OCI-LY3 (cell line): Measurements from ENCODE around the gene OR2H1.
"Not testable (repeated sequence)": the region's sequence is repeated elsewhere in the genome, so short reads cannot be mapped to it uniquely, and the experiment has no call there.

ENCODE experiments used
- H2AFZ ChIP-seq: fragments of 200-600, 300-600 bp; shearing (Covaris generic); 2 replicates; pipeline ENCODE4 v1.6.0; 2014; ENCODE audit warnings: antibody characterized with exemption, low read depth, low read length
- H3K27ac ChIP-seq: fragments of 200-600, 300-600 bp; sonication (generic); 2 replicates; pipeline ENCODE4 v1.5.1; 2014; ENCODE audit warnings: mild to moderate bottlenecking, low read length, moderate library complexity, mixed read lengths
- H3K27me3 ChIP-seq: fragments of 200-600, 300-600 bp; sonication (generic); 2 replicates; pipeline ENCODE4 v1.6.1; 2014; ENCODE audit warnings: low read depth, low read length, mixed read lengths
- H3K36me3 ChIP-seq: fragments of 200-600, 300-600 bp; sonication (generic); replicated peaks from 2 replicates; pipeline ENCODE3; 2014; ENCODE audit warnings: low read depth, low read length, mixed read lengths
- H3K4me1 ChIP-seq: fragments of 300-600, 200-600 bp; sonication (generic); 2 replicates; pipeline ENCODE4 v1.6.1; 2014; ENCODE audit warnings: low read length, mixed read lengths
- H3K4me2 ChIP-seq: fragments of 200-600, 300-600 bp; sonication (generic); 2 replicates; pipeline ENCODE4 v1.6.1; 2014; ENCODE audit warnings: low read length, mixed read lengths
- H3K4me3 ChIP-seq: fragments of 300-600, 200-600 bp; sonication (generic); 2 replicates; pipeline ENCODE4 v1.5.1; 2014; ENCODE audit warnings: antibody characterized with exemption, mild to moderate bottlenecking, low read length, moderate library complexity
- H3K79me2 ChIP-seq: fragments of 300-600, 200-600 bp; shearing (Covaris generic); 2 replicates; pipeline ENCODE4 v1.6.1; 2014; ENCODE audit warnings: mild to moderate bottlenecking, low read length, mixed read lengths
- H3K9ac ChIP-seq: fragments of 300-600, 200-600 bp; shearing (Covaris generic); 2 replicates; pipeline ENCODE4 v1.6.0; 2014; ENCODE audit warnings: mild to moderate bottlenecking, low read length, moderate library complexity
- H3K9me3 ChIP-seq: fragments of 200-600, 300-600 bp; shearing (Covaris generic); 2 replicates; pipeline ENCODE4 v1.6.1; 2014; ENCODE audit warnings: low read length, mixed read lengths; ENCODE audit not compliant: insufficient read depth
- H4K20me1 ChIP-seq: fragments of 200-600, 300-600 bp; sonication (generic); 2 replicates; pipeline ENCODE4 v1.6.1; 2016; ENCODE audit warnings: low read length, mixed read lengths; ENCODE audit not compliant: insufficient read depth
- EZH2phosphoT487 ChIP-seq: fragments of 200-600 bp; shearing (Covaris generic); IDR thresholded peaks from 2 replicates; pipeline ENCODE4 v1.6.1; 2018; ENCODE audit warnings: antibody characterized with exemption, mixed run types, low read depth
- TF ChIP-seq, protein P1 (sequence below): fragments of 200-600, 300-600 bp; sonication (generic); IDR thresholded peaks from 2 replicates; pipeline ENCODE4 v1.5.1; 2014; ENCODE audit warnings: antibody characterized with exemption, low read length, low read depth

OR2H1 gene

DNA sequence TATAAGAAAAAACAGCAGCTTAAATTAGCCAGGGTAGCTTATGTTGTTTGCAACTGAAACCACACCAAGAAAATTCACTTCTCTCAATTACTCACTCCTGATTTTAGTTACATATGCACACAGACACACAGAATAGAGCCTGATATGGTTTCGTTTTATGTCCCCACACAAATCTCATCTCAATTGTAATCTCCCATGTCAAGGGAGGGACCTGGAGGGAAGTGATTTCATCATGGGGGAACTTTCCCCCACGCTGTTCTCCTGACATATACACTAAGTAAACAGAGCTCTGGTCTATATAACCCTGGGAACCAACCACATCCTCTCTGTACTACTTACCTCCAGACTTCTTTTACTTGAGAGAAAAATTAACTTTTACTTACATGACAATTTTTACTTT, 32.4 kb upstream of the OR2H1 start:
- no peaks in the 10 kb centered on the region for H3K4me1 ChIP-seq
- no peaks in the 10 kb centered on the region for H3K9me3 ChIP-seq
- TF ChIP-seq EZH2phosphoT487: no peak
- TF ChIP-seq, protein P1, sequence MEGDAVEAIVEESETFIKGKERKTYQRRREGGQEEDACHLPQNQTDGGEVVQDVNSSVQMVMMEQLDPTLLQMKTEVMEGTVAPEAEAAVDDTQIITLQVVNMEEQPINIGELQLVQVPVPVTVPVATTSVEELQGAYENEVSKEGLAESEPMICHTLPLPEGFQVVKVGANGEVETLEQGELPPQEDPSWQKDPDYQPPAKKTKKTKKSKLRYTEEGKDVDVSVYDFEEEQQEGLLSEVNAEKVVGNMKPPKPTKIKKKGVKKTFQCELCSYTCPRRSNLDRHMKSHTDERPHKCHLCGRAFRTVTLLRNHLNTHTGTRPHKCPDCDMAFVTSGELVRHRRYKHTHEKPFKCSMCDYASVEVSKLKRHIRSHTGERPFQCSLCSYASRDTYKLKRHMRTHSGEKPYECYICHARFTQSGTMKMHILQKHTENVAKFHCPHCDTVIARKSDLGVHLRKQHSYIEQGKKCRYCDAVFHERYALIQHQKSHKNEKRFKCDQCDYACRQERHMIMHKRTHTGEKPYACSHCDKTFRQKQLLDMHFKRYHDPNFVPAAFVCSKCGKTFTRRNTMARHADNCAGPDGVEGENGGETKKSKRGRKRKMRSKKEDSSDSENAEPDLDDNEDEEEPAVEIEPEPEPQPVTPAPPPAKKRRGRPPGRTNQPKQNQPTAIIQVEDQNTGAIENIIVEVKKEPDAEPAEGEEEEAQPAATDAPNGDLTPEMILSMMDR: no peak
- H3K36me3 ChIP-seq: no peaks in the 10 kb centered on the region
- no peak overlapping the region for H3K4me3 ChIP-seq
- no peak overlapping the region for H3K4me2 ChIP-seq
- H2AFZ ChIP-seq: no peak overlapping the region
- no peak overlapping the region for H3K27ac ChIP-seq
- no peaks in the 10 kb centered on the region for H3K79me2 ChIP-seq
- H3K9ac ChIP-seq: no peak overlapping the region
- no peaks in the 10 kb centered on the region for H3K27me3 ChIP-seq
- H4K20me1 ChIP-seq: no peaks in the 10 kb centered on the region

DNA sequence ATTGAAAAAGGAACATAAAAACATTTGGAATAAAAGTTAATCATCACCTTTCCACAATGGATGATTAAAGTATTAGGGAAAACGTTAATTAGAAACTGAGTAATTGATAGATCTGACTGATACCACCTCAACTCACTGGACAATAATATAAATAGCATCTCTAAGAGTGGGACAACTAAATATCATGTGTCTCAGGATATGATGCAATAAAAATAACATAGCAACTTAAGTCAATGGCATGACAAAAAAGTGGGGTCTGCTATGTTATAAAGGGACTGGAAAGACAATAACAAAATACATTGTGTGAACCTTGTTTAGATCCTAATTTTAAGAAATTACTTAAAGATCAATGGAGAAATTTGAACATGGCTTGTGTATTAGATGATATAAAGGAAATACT, 31.9 kb upstream of the OR2H1 start:
- Histone ChIP-seq H3K4me2 (no peak overlapping the region), H4K20me1 (no peaks in the 10 kb centered on the region), H3K27me3 (no peaks in the 10 kb centered on the region), H2AFZ (no peak overlapping the region), H3K79me2 (no peaks in the 10 kb centered on the region), H3K4me1 (no peaks in the 10 kb centered on the region), H3K9me3 (no peaks in the 10 kb centered on the region), H3K9ac (no peak overlapping the region), H3K27ac (no peak overlapping the region), H3K36me3 (no peaks in the 10 kb centered on the region), H3K4me3 (no peak overlapping the region)
- no peak for TF ChIP-seq EZH2phosphoT487
- TF ChIP-seq, protein P1: no peak

DNA sequence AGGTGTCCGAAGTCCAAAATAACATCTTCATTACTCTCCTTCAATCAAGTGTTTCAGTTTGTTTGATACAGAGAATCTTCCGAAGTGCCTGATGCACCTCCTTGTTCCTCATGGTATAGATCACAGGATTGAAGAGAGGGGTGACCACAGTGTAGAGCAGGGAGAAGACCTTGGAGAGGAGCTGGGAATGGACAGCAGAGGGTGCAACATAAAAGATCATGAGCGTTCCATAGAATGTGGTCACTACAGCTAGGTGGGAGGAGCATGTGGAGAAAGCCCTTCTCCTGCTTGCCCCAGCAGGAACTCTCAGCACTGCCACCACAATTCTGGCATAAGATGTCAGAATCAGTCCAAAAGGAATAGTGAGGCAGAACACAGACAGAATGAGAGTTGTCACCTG, 30.3 kb upstream of the OR2H1 start:
- Histone ChIP-seq H4K20me1 (no peaks in the 10 kb centered on the region), H3K4me2 (no peak overlapping the region), H3K27ac (no peak overlapping the region), H2AFZ (no peak overlapping the region), H3K27me3 (no peaks in the 10 kb centered on the region), H3K4me1 (no peaks in the 10 kb centered on the region), H3K9me3 (no peaks in the 10 kb centered on the region), H3K9ac (no peak overlapping the region), H3K4me3 (no peak overlapping the region), H3K79me2 (no peaks in the 10 kb centered on the region), H3K36me3 (no peaks in the 10 kb centered on the region)
- TF ChIP-seq, protein P1: no peak
- TF ChIP-seq EZH2phosphoT487: no peak

DNA sequence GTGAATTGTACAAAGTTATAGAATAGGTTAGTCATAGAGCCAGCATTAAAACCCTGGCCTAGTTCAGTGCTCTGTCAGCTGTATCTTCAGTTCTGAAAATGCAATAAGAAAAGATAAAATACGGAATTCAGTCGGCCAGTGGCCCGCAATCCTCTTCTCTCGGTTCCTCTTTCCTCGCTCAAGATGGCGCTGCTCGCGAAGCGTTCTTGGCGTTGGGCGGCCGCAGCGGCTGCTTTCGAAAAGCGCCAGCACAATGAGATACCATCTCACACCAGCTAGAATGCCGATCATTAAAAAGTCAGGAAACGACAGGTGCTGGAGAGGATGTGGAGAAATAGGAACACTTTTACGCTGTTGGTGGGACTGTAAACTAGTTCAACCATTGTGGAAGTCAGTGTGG, 20.2 kb upstream of the OR2H1 start:
- H3K36me3 ChIP-seq: not testable (repeated sequence)

DNA sequence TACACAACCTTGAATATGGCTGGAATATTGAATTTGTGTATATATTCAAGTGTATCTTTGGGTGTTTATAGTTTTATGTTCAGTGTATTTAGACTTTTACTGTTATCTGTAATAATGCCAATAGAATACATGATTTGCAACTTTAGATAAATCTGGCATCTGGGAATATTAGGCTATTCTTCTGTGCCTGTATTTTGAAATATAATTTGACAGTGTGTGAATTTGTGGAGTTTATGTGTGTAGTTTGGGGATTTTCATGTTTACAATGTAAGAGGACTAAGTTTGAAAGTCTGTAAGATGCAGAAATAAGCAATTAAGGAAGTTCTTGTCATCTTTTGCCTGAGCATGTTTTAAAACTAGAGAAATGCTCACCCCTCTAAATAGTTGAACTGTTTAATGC, 17.9 kb upstream of the OR2H1 start, which contains the start of gene OR10C1:
Gene OR10C1 (plus strand): TSS at position 301 of the 400 bp plus-strand sequence. CDS start 710 bp downstream, outside the sequence.
- H3K4me2 ChIP-seq: no peak within 1 kb of the TSS
- no peak within 1 kb of the TSS for H2AFZ ChIP-seq
- no peaks in the 10 kb centered on the region for H3K27me3 ChIP-seq
- no peaks in the 10 kb centered on the region for H4K20me1 ChIP-seq
- no peaks in the 10 kb centered on the region for H3K4me1 ChIP-seq
- no peaks in the 10 kb centered on the region for H3K36me3 ChIP-seq
- H3K27ac ChIP-seq: no peak within 1 kb of the TSS
- H3K4me3 ChIP-seq: no peak within 1 kb of the TSS
- H3K9ac ChIP-seq: no peak within 1 kb of the TSS
- no peaks in the 10 kb centered on the region for H3K79me2 ChIP-seq
- no peak for TF ChIP-seq EZH2phosphoT487
- TF ChIP-seq, protein P1: no peak
- H3K9me3 ChIP-seq: no peaks in the 10 kb centered on the region

More for the DNA sequence above, 20.2 kb upstream of the OR2H1 start:
- not testable (repeated sequence) for H3K79me2 ChIP-seq, H3K27me3 ChIP-seq, H4K20me1 ChIP-seq, H3K9me3 ChIP-seq, H3K4me3 ChIP-seq, H3K4me2 ChIP-seq, H3K27ac ChIP-seq, H3K9ac ChIP-seq, H2AFZ ChIP-seq, H3K4me1 ChIP-seq
